Activated CD4-positive, alpha-beta T cell treated with anti-CD3 and anti-CD28 coated beads, Interleukin-2, amount 50 U/mL, for 16 hours (primary cell): ENCODE data around the gene ZNF385C.
A peak's percentile ranks its signal among the peaks of the same experiment; 100 is the strongest.

Source experiments
- DNase-seq: peaks from one replicate; pipeline ENCODE4 v3.0.0-alpha.2; 2020

ZNF385C gene

GRCh38 chr17:42107124-42107523 lies 8.9 kb upstream of the ZNF385C start:
- DNase-seq: no peak

DNA sequence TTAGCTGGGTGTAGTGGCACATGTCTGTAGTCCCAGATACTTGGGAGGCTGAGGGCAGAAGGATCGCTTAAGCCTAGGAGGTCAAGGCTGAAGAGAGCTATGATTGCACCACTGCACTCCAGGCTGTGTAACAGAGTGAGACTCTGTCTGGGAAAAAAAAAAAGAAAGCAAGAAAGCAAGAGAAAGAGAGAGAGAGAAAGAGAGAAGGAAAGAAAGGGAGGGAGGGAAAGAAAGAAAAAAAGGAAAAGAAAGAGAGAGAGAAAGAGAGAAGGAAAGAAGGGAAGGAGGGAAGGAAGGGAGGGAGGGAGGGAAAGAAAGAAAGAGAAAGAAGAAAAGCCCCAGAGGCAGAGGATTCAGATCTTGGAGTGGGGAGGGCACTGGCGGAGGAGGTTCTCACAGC lies 7.7 kb upstream of the ZNF385C start:
- no peak for DNase-seq

GRCh38 chr17:42104264-42104663 lies 6.0 kb upstream of the ZNF385C start:
- no peak for DNase-seq

DNA sequence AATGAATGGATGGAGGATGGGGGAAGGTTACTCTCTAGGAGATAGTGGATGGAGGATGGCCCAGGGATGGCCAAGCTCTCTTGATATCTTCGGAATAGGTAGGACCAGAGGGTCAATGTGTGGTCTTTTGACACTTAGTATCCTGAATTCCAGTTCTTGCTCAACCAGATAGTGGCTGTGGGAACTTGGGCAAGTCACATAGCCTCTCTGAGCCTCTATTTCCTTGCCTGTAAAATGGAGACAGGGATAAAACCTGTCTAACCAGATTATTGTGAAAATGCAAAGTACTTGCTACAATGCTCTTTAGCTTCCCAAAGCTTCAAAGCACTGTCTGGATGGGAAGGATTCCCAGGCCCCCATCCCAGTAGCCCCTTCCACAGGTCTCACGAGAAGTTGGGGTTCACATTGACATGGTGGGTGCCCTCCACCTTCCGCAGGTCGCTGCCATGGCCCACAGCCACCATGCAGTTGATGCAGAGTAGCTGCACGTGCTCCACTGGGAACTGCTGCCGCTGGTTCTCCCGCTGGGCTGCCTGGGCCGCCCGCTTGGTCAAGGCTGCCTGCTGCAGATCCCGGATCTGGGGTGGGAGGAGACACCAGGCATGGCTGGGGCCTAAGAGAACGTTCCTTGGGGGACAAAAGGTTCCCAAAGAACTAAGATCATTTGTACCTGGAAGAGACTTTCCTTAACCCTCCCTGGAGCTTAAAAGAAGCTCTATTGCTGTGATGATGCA lies 5.1 kb upstream of the ZNF385C start:
- no peak for DNase-seq

DNA sequence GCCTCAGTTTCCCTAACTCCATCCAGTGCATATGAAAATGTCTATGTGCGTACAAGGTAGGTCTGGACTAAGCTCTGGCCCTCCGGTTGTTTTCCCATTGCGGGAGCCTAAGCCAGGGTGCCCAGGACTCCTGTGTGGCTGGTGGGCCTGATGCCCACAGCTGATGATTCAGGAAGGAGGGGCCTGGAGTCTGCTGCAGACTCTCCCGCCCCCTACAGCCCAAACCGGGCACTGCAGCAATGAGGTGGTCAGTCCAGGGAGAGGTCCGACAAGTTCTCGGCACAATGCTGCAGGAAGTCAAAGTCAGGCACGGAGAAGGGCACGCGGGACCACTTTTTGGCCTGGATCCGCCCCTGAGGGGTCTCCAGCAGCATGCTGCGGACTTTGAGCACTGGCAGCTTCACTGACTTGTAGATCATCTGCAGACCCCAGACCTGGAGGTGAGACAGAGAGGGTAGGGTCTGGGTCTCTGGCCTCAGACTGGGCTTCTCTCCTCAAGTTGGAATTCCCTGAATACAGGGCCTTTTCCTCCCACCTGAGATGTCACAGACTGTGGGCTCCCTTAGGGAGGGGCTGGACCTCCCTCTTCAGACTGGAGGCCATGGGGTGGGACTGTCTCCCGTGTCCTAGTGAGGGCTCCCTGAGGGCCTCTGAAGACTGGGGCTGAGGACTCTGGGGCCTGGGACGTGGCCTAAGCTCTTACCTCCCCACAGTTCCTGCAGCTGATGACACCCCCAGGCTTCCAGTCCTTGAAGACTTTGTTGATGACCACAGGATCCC lies 3.4 kb upstream of the ZNF385C start:
- peak; percentile 72 for DNase-seq

GRCh38 chr17:42098730-42099399 lies 592 bp upstream of the ZNF385C start:
- DNase-seq: no peak

GRCh38 chr17:42096360-42097111 lies 1.7 kb downstream of the ZNF385C start:
- DNase-seq: no peak

DNA sequence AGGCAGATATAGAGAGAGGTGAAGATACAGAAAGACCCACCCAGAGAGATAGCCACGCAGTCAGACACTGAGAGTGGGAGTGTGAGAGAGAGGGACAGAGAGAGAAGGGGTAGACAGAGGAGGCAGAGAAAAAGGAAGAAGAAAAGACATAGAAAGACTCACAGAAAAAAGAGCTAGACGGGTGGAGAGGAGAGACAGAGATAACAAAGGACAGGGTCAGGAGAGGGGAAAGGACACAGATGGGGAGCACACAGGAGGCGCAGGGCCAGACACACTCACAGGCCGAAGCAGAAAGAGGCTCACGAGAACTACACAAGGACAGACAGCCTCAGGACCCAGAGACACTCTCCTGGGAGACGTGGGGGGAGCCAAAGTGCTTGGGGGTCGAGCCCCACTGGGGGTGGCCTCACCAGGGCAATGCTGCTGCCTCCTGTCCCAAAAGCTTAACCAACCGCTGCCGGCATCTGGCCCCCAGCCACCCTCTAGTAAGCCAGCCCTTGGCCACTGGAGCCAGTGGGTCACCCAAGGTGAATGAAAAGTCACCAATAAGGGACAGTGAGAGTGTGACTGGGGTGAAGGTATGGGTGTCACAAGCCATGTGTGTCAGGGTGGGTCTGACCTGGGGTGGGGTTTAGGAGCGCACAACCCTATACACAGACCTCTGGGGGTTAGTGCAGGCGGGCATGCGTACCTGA lies 3.8 kb downstream of the ZNF385C start:
- DNase-seq: no peak

GRCh38 chr17:42092939-42093338 lies 5.3 kb downstream of the ZNF385C start:
- no peak for DNase-seq

DNA sequence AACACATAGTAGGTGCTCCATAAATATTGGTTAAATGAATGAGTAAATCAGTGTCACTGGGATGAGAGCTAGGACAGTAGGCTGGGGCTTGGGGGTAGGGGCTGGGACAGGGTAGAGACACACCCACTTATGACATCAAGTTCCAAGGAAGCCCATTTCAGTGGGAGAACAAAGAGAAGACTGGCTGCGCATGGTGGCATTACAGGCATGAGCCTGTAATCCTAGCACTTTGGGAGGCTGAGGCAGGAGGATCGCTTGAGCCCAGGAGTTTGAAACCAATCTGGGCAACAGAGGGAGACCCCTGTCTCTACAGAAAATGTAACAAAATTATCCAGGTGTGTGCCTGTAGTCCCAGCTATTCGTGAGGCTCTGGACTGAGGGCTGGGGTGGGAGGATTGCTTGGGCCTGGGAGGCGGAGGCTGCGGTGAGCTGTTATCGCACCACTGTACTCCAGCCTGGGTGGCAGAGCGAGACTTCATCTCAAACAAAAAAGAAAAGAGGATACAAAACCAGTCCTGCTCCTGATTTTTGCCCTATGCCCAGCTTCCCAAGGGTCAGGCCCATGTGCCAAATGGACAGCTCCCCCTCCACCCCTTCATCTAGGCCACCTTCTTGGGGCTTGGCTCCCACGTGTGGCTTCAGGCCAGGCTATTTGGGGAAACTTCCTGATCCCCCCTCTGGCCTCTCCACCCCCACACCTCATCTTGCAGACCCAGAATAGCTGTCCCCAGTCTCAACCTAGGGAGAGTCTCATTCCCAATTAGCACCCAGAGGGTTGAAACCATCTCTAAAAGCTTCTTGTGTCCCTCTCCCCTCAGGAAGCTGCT lies 7.1 kb downstream of the ZNF385C start:
- DNase-seq: no peak

- DNase-seq: no peak
Observed at GRCh38 chr17:42088736-42089135, 9.5 kb downstream of the ZNF385C start.

- DNase-seq: no peak
Observed at GRCh38 chr17:42087736-42088705, 10.3 kb downstream of the ZNF385C start.

DNA sequence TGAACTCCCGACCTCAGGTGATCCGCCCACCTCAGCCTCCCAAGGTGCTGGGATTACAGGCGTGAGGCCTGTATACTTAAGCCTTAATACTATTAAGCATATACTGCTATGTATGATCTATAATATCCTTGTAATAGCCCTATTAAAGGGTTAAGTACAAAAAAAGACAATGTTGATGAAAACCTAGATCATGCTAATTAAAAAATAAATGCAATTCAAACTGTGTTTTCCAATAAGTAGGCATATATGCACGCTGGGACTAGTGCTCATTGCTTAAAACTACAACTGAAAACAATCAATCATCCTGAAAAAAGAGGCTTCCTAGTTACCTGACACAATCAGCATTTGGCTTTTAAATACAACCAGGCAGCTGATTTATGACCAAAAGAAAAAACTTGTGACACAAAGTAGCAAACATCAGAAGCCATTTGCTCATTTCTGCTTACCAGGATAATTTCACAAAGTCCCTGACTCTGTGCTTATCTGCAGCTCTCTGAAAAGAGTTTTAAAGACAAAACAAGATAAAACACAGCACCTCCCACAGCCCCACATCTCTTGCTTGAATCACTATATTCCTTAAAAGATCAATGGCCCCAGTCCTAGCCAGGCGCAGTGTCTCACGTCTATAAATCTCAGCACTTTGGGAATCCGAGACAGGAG lies 11.1 kb downstream of the ZNF385C start:
- DNase-seq: no peak

GRCh38 chr17:42081516-42082129 lies 16.6 kb downstream of the ZNF385C start:
- no peak for DNase-seq

DNA sequence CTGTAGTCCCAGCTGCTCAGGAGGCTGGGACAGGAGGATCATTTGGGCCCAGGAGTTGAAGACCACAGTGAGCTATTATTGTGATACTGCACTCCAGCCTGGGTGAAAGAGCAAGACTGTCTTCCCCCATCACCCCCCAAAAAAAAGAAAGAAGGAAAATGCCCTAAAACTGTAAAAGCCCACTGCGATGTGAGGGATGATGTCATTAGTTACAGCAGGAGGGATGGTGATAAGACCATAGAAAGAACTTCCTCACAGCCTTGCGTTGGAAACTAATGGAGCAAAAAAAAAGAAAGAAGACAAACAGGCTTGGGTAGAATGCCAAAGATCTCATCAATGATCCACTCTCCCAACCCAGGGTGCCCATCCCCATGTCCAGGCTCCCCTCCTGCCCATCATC lies 18.7 kb downstream of the ZNF385C start:
- no peak for DNase-seq

- DNase-seq: no peak
Observed at GRCh38 chr17:42078396-42079043, 19.8 kb downstream of the ZNF385C start.

DNA sequence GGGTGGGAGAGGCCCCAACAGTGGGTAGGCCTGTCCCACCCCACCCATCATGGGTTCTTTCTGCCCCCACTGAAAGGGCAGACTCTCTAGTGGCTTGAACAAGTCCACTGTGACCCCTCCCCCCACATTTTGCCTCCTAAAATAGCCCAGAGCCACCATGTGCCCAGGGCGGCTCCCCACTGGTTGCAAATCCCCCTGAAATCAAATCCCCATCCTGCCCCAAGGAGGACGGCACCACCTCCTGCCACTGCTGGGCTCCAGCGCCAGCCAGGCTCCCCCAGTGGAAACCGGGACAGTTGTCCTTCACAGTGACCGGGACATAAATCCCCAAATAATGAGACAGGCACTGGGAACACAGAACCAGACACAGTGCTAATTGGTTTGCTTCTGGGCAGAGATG lies 20.5 kb downstream of the ZNF385C start:
- DNase-seq: no peak

GRCh38 chr17:42076797-42077559 lies 21.3 kb downstream of the ZNF385C start:
- no peak for DNase-seq
